ENCODE data around the gene LMBRD1.

DNA sequence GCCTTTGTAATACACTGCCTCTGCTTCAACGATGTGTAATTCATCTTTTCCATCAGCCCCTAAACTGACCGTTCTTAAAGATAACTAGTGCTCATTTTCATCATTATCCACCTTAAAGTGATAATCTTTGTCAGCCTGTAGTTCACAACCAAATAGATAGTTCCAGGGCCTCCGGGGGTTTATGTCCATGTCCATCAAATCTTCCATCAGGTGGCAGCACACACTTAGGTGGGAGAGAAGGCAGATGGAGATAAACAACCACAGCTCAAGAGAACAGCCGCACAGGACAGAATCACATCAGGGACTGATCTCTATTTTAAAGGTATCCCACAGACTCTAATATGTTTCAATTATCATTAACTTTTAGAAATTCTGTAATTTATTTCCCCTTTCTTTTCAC, 90.9 kb downstream of the LMBRD1 start:
- TF ChIP-seq, protein P1, sequence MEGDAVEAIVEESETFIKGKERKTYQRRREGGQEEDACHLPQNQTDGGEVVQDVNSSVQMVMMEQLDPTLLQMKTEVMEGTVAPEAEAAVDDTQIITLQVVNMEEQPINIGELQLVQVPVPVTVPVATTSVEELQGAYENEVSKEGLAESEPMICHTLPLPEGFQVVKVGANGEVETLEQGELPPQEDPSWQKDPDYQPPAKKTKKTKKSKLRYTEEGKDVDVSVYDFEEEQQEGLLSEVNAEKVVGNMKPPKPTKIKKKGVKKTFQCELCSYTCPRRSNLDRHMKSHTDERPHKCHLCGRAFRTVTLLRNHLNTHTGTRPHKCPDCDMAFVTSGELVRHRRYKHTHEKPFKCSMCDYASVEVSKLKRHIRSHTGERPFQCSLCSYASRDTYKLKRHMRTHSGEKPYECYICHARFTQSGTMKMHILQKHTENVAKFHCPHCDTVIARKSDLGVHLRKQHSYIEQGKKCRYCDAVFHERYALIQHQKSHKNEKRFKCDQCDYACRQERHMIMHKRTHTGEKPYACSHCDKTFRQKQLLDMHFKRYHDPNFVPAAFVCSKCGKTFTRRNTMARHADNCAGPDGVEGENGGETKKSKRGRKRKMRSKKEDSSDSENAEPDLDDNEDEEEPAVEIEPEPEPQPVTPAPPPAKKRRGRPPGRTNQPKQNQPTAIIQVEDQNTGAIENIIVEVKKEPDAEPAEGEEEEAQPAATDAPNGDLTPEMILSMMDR (IDR thresholded peaks at IDR 0.05; ENCODE audit: insufficient read depth, low read length, poor library complexity, severe bottlenecking): no peak
- TF ChIP-seq EZH2phosphoT487 (conservative IDR thresholded peaks at IDR 0.05; ENCODE audit: low read length): no peak

All from SU-DHL-6 (cell line).